OCI-LY7 (cell line): ENCODE measurements around the gene RIMBP2. TPM values are rescaled to one million over a fixed set of nuclear protein-coding genes. Genes with fewer than 3 reads are reported as not detected.

Experiments
- BruUV-seq: library from RNA; stranded (reverse); fragments of 400-500 nt; replicated peaks from 2 replicates; lab custom pipeline; 2021; lab: Mats Ljungman, UMichigan
- CTCF ChIA-PET: fragments of 300-600 bp; sonication (Branson Sonifier 250); formaldehyde crosslinking; loops from one replicate; lab custom pipeline; 2022; ENCODE audit warnings: antibody characterized with exemption; ENCODE audit not compliant: unreplicated experiment; lab: Charles Lee
- POLR2A ChIA-PET: fragments of 300-600 bp; sonication (Branson Sonifier 250); formaldehyde crosslinking; loops from one replicate; lab custom pipeline; 2022; ENCODE audit warnings: antibody characterized with exemption; lab: Charles Lee
- DNase-seq: peaks from one replicate; pipeline ENCODE4 v3.0.0-alpha.2; 2015; ENCODE audit warnings: low spot score
- H2AFZ ChIP-seq: fragments of 200-600 bp; sonication (generic), shearing (Covaris generic); 2 replicates; pipeline ENCODE4 v1.6.1; 2014; ENCODE audit warnings: mild to moderate bottlenecking, antibody characterized with exemption, low read length, moderate library complexity
- H3K27ac ChIP-seq: fragments of 200-600 bp; sonication (generic); 2 replicates; pipeline ENCODE4 v1.5.1; 2014; ENCODE audit warnings: mixed run types, low read depth, mild to moderate bottlenecking, moderate library complexity, low read length, inconsistent platforms; ENCODE audit not compliant: poor library complexity, severe bottlenecking
- H3K36me3 ChIP-seq: fragments of 200-600 bp; sonication (generic); 2 replicates; pipeline ENCODE4 v1.6.1; 2014; ENCODE audit warnings: mild to moderate bottlenecking, antibody characterized with exemption, low read length, moderate library complexity, mixed read lengths; ENCODE audit not compliant: insufficient read depth
- H3K4me1 ChIP-seq: fragments of 200-600 bp; sonication (generic); 2 replicates; pipeline ENCODE4 v1.5.1; 2014; ENCODE audit warnings: mild to moderate bottlenecking, low read length; ENCODE audit not compliant: insufficient read depth, poor library complexity, severe bottlenecking
- H3K4me2 ChIP-seq: fragments of 200-600 bp; sonication (generic); 2 replicates; pipeline ENCODE4 v1.6.1; 2014; ENCODE audit warnings: mild to moderate bottlenecking, low read length
- H3K4me3 ChIP-seq: fragments of 200-600 bp; sonication (generic); 2 replicates; pipeline ENCODE4 v1.5.1; 2014; ENCODE audit warnings: mild to moderate bottlenecking, low read depth, low read length; ENCODE audit not compliant: poor library complexity, severe bottlenecking
- H3K79me2 ChIP-seq: fragments of 200-600 bp; sonication (generic); 2 replicates; pipeline ENCODE4 v1.6.1; 2016; ENCODE audit warnings: low read depth, mild to moderate bottlenecking, low read length, moderate library complexity, mixed read lengths; ENCODE audit not compliant: insufficient read depth
- H3K9me2 ChIP-seq: fragments of 200-600 bp; sonication (generic); 2 replicates; pipeline ENCODE4 v1.6.1; 2016; ENCODE audit warnings: mild to moderate bottlenecking, low read length, mixed read lengths; ENCODE audit not compliant: insufficient read depth
- H3K9me3 ChIP-seq: fragments of 200-600 bp; sonication (generic); 2 replicates; pipeline ENCODE4 v1.6.1; 2014; ENCODE audit warnings: mild to moderate bottlenecking, mixed run types, low read length, mixed read lengths
- H4K20me1 ChIP-seq: fragments of 200-600 bp; sonication (generic); 2 replicates; pipeline ENCODE4 v1.6.1; 2014; ENCODE audit warnings: mild to moderate bottlenecking, antibody characterized with exemption, low read length, moderate library complexity, mixed read lengths; ENCODE audit not compliant: insufficient read depth
- CTCF ChIP-seq: fragments of 200-600 bp; sonication (generic); conservative IDR thresholded peaks from 2 replicates; pipeline ENCODE4 v1.5.1; 2014; ENCODE audit warnings: mild to moderate bottlenecking, antibody characterized with exemption, low read length, moderate library complexity, mixed read lengths
- EZH2phosphoT487 ChIP-seq: fragments of 200-600 bp; sonication (generic); IDR thresholded peaks from 2 replicates; pipeline ENCODE4 v1.6.1; 2018; ENCODE audit warnings: low read depth, borderline replicate concordance, mild to moderate bottlenecking, mixed run types, antibody characterized with exemption, low read length, moderate library complexity, mixed read lengths
- intact Hi-C: fragments of 100-400 bp; cut with micrococcal nuclease; formaldehyde crosslinking; loops from one replicate; pipeline ENCODE4 v1.10.0; 2022; ENCODE audit not compliant: unreplicated experiment
- total RNA-seq, 2 experiments: library from RNA; depleted of rRNA in 1 of 2; stranded (reverse); fragments of >200 nt in 1 of 2; shearing (Covaris generic) in 1 of 2; gene quantifications; 2 replicates each; pipeline ENCODE4 v1.2.3, GENCODE V29; 2014 to 2022

Gene RIMBP2
- total RNA-seq, 2 experiments from 2014 or later: not detected

- no TSS peak for BruUV-seq
These were observed 260.9 kb downstream of the RIMBP2 start for GRCh38 chr12:130455161-130455560.

GRCh38 chr12:130454296-130454695, 261.8 kb downstream of the RIMBP2 start:
- no peak overlapping the region for H3K4me2 ChIP-seq
- H3K36me3 ChIP-seq: no peaks in the 10 kb centered on the region
- ChIA-PET CTCF (no interaction called here), POLR2A (no interaction called here)
- H3K4me3 ChIP-seq: no peak overlapping the region
- H3K9me3 ChIP-seq: no peaks in the 10 kb centered on the region
- H4K20me1 ChIP-seq: no peaks in the 10 kb centered on the region
- no peak overlapping the region for H2AFZ ChIP-seq
- intact Hi-C loops: no loop called here
- DNase-seq: no peak
- TF ChIP-seq EZH2phosphoT487 (no peak), CTCF (no peak)
- H3K9me2 ChIP-seq: no peaks in the 10 kb centered on the region
- BruUV-seq: no TSS peak
- no peaks in the 10 kb centered on the region for H3K4me1 ChIP-seq
- no peaks in the 10 kb centered on the region for H3K79me2 ChIP-seq
- H3K27ac ChIP-seq: no peak overlapping the region

More at GRCh38 chr12:130455161-130455560, 260.9 kb downstream of the RIMBP2 start:
- no peak for TF ChIP-seq EZH2phosphoT487
- TF ChIP-seq CTCF: no peak
- no peak for DNase-seq
- H3K79me2 ChIP-seq: no peaks in the 10 kb centered on the region
- H3K4me3 ChIP-seq: no peak overlapping the region
- no peaks in the 10 kb centered on the region for H3K4me1 ChIP-seq
- H4K20me1 ChIP-seq: no peaks in the 10 kb centered on the region
- H3K9me2 ChIP-seq: no peaks in the 10 kb centered on the region
- H3K9me3 ChIP-seq: no peaks in the 10 kb centered on the region
- H3K36me3 ChIP-seq: no peaks in the 10 kb centered on the region
- ChIA-PET POLR2A (no interaction called here), CTCF (no interaction called here)
- no peak overlapping the region for H2AFZ ChIP-seq
- intact Hi-C loops: no loop called here
- no peak overlapping the region for H3K27ac ChIP-seq
- H3K4me2 ChIP-seq: no peak overlapping the region

- intact Hi-C loops: no loop called here
- TF ChIP-seq CTCF: no peak
- TF ChIP-seq EZH2phosphoT487: no peak
- ChIA-PET POLR2A (no interaction called here), CTCF (no interaction called here)
- Histone ChIP-seq H4K20me1 (no peaks in the 10 kb centered on the region), H3K9me2 (no peaks in the 10 kb centered on the region), H3K4me1 (no peaks in the 10 kb centered on the region), H3K79me2 (no peaks in the 10 kb centered on the region), H3K4me2 (no peak overlapping the region), H3K4me3 (no peak overlapping the region), H2AFZ (no peak overlapping the region), H3K9me3 (no peaks in the 10 kb centered on the region), H3K27ac (no peak overlapping the region), H3K36me3 (no peaks in the 10 kb centered on the region)
- no TSS peak for BruUV-seq
- DNase-seq: no peak
These were observed 263.6 kb downstream of the RIMBP2 start for GRCh38 chr12:130452546-130452945.
